Measurements from ENCODE around the gene TAF1B. TPM values are rescaled to one million over a fixed set of nuclear protein-coding genes. Genes with fewer than 3 reads are reported as not detected.

The TAF1B gene
- total RNA-seq, 1 experiment from 2014 or later, result 25.5 TPM

DNA sequence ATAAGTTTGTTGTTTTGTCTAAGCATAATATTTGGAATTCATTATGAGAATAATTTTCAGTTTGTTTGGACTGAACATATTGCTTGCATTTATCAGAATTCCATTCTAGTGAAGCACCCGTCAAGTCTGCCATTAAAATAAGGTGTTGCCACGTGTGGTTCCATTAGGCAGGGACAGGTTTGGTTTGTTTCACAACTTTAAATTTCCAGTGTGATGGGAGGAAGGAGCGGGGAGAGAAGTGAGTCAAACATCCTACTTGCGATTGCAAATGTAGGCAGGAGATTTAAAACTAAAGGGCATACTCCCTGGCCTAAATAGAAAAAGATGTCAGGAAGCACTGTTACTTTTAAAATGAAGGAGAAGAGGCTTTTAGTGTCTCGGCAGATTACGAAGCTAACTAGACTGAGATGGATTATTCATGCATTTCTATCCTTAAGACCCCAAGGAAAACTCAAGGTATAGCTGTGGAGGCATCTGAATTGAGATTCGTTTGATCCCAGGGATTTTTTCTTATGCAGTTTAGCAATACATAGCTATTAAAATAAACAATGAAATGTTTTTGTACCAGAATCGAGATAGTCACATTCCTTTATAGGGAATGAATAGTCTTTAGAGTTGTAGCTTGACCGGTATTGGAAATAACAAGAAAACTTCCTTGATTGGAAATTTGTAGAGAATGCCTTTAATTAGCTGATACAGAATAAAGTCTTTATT lies 128.0 kb downstream of the TAF1B start:
- peaks cover 25% of the 10 kb centered on the region for H3K4me1 Mint-ChIP-seq (ENCODE audit: insufficient read depth, unreplicated experiment)
- H3K9me3 Mint-ChIP-seq (ENCODE audit: unreplicated experiment), result no peaks in the 10 kb centered on the region
- no peaks in the 10 kb centered on the region for H3K36me3 Mint-ChIP-seq (ENCODE audit: insufficient read depth, unreplicated experiment)
- POLR2A ChIA-PET, result interaction anchor here (1.6 to 1.7 kb wide), 2 partner anchors 9 to 18 kb away, joined by 5 read pairs; no protein-coding TSS in a partner anchor
- BruUV-seq (replicated peaks), result no TSS peak
- CTCF ChIA-PET, result interaction anchor here (0.8 to 3.9 kb wide), 9 partner anchors 10 to 201 kb away, joined by 3 to 28 read pairs (median 5); no protein-coding TSS in a partner anchor
- H3K27me3 Mint-ChIP-seq (ENCODE audit: insufficient read depth, unreplicated experiment), result no peaks in the 10 kb centered on the region
- intact Hi-C loops (cut with micrococcal nuclease), result no loop called here
- DNase-seq (ENCODE audit: unreplicated experiment), result peak; percentile 50
- no peak overlapping the region for H3K27ac Mint-ChIP-seq (ENCODE audit: low read depth, unreplicated experiment)
- no peak overlapping the region for H3K4me3 Mint-ChIP-seq (ENCODE audit: unreplicated experiment)
- TF ChIP-seq, protein P1, sequence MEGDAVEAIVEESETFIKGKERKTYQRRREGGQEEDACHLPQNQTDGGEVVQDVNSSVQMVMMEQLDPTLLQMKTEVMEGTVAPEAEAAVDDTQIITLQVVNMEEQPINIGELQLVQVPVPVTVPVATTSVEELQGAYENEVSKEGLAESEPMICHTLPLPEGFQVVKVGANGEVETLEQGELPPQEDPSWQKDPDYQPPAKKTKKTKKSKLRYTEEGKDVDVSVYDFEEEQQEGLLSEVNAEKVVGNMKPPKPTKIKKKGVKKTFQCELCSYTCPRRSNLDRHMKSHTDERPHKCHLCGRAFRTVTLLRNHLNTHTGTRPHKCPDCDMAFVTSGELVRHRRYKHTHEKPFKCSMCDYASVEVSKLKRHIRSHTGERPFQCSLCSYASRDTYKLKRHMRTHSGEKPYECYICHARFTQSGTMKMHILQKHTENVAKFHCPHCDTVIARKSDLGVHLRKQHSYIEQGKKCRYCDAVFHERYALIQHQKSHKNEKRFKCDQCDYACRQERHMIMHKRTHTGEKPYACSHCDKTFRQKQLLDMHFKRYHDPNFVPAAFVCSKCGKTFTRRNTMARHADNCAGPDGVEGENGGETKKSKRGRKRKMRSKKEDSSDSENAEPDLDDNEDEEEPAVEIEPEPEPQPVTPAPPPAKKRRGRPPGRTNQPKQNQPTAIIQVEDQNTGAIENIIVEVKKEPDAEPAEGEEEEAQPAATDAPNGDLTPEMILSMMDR (IDR thresholded peaks at IDR 0.05; ENCODE audit: unreplicated experiment), result no peak

DNA sequence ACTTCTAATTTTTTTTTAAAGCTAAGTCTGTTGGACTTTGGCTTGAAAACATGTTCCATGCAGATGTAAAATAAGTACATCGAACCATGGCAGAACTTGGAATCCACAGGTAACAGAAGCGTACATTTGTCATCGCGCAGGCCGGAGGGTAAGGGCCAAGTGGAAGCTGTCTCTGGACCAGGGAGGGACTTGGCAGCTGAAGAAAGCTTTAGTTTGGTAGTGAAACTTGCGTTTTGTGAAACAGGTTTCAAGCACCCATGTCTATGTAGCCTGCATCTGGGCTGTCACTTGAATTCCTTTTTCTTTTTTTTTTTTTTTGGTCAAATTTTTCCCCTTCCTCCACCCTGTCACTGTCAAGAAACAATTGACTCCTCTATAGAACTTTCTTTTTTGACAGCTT lies 128.6 kb downstream of the TAF1B start:
- H3K9me3 Mint-ChIP-seq (ENCODE audit: unreplicated experiment), result no peaks in the 10 kb centered on the region
- TF ChIP-seq, protein P1 (IDR thresholded peaks at IDR 0.05; ENCODE audit: unreplicated experiment), result no peak
- ChIA-PET CTCF (interaction anchor here (0.5 to 3.9 kb wide), 12 partner anchors 8 to 202 kb away, joined by 3 to 28 read pairs (median 5); no protein-coding TSS in a partner anchor), POLR2A (interaction anchor here (1.0 to 1.7 kb wide), 3 partner anchors 9 to 19 kb away, joined by 4 to 5 read pairs (median 5); no protein-coding TSS in a partner anchor)
- peaks cover 31% of the 10 kb centered on the region for H3K4me1 Mint-ChIP-seq (ENCODE audit: insufficient read depth, unreplicated experiment)
- DNase-seq (ENCODE audit: unreplicated experiment), result no peak
- H3K36me3 Mint-ChIP-seq (ENCODE audit: insufficient read depth, unreplicated experiment), result no peaks in the 10 kb centered on the region
- no peak overlapping the region for H3K27ac Mint-ChIP-seq (ENCODE audit: low read depth, unreplicated experiment)
- no peak overlapping the region for H3K4me3 Mint-ChIP-seq (ENCODE audit: unreplicated experiment)
- intact Hi-C loops (cut with micrococcal nuclease), result no loop called here
- H3K27me3 Mint-ChIP-seq (ENCODE audit: insufficient read depth, unreplicated experiment), result no peaks in the 10 kb centered on the region
- no TSS peak for BruUV-seq (replicated peaks)

DNA sequence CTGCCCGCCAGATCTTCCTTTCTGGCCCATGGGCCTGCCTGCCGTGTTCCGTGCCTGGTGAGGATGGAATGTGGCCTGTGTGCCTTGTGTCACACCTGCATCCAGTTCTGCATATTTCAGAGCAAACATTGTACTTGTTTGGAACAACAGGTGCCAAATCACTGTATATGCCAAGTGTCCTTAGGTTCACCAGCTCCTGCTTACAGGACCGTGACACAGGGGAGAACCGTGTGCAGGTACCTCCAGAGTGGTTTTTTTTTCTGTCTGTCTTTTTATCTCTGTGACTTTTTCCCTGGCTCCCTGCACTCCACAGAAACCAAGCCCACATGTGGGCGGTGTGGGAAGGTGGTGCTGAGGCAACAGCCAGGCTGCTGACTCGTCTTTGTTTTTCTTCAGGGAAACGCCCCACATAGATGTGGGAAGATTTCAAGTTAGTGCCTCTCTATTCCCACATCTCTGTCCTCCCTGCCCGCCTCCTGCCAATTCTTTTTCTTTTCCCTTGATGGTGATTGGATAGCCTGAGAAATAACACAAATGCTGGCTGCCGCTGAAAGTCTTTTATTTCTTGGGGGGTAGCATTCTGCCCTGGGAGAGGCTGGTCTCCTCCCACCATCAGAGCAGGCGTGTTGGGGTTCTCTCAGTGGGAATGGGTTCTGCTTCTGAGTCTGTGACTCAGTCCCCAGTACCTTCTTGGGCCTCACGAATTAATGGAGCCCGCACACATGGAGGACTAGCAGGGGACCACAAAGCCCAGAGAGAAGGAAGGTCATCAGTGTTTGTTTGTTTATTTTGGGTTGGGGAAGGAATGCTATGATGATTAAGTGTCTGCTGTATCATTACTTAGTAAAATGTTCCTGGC lies 129.6 kb downstream of the TAF1B start:
- Mint-ChIP-seq H3K4me3 (ENCODE audit: unreplicated experiment) (no peak overlapping the region), H3K4me1 (ENCODE audit: insufficient read depth, unreplicated experiment) (peaks cover 32% of the 10 kb centered on the region), H3K27ac (ENCODE audit: low read depth, unreplicated experiment) (no peak overlapping the region), H3K9me3 (ENCODE audit: unreplicated experiment) (no peaks in the 10 kb centered on the region), H3K36me3 (ENCODE audit: insufficient read depth, unreplicated experiment) (peaks cover 1% of the 10 kb centered on the region), H3K27me3 (ENCODE audit: insufficient read depth, unreplicated experiment) (no peaks in the 10 kb centered on the region)
- CTCF ChIA-PET, result interaction anchor here (0.6 to 3.9 kb wide), 8 partner anchors 9 to 170 kb away, joined by 4 to 28 read pairs (median 5); no protein-coding TSS in a partner anchor
- TF ChIP-seq, protein P1 (IDR thresholded peaks at IDR 0.05; ENCODE audit: unreplicated experiment), result no peak
- POLR2A ChIA-PET, result interaction anchor here (1.0 to 1.7 kb wide), 3 partner anchors 10 to 20 kb away, joined by 4 to 5 read pairs (median 5); no protein-coding TSS in a partner anchor
- BruUV-seq (replicated peaks), result no TSS peak
- DNase-seq (ENCODE audit: unreplicated experiment), result peak; percentile 90
- intact Hi-C loops (cut with micrococcal nuclease), result no loop called here

DNA sequence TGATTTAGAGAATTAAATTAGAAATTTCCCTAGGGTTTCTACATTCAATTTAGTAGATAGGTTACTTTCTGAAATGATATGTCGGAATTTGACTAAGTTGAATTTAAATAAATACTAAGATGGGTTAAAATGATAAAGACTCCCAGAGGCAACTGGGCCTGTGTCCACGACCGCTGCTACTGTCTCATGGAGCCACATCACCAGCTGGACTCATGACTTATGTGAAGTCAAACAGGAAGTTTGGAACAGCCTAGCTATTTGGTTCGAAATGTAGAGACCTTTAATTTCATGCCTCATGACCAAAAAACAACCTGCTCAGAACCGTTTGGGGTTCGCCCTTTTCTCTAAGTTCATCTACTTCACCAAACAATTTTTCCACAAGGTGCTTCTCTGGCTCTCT lies 130.4 kb downstream of the TAF1B start:
- no peak overlapping the region for H3K27ac Mint-ChIP-seq (ENCODE audit: low read depth, unreplicated experiment)
- TF ChIP-seq, protein P1 (IDR thresholded peaks at IDR 0.05; ENCODE audit: unreplicated experiment), result no peak
- POLR2A ChIA-PET, result interaction anchor here (1.5 kb wide), 1 partner anchor 10 kb away, joined by 4 read pairs; no protein-coding TSS in a partner anchor

More for the DNA sequence above, 130.4 kb downstream of the TAF1B start:
- Mint-ChIP-seq H3K27me3 (ENCODE audit: insufficient read depth, unreplicated experiment) (no peaks in the 10 kb centered on the region), H3K36me3 (ENCODE audit: insufficient read depth, unreplicated experiment) (peaks cover 6% of the 10 kb centered on the region), H3K4me3 (ENCODE audit: unreplicated experiment) (no peak overlapping the region), H3K4me1 (ENCODE audit: insufficient read depth, unreplicated experiment) (peaks cover 32% of the 10 kb centered on the region), H3K9me3 (ENCODE audit: unreplicated experiment) (no peaks in the 10 kb centered on the region)
- CTCF ChIA-PET, result interaction anchor here (0.8 to 2.6 kb wide), 2 partner anchors 10 to 17 kb away, joined by 3 to 20 read pairs; no protein-coding TSS in a partner anchor
- DNase-seq (ENCODE audit: unreplicated experiment), result no peak
- BruUV-seq (replicated peaks), result no TSS peak
- intact Hi-C loops (cut with micrococcal nuclease), result no loop called here
